ENCODE results near the gene RGS14.
"Not testable (repeated sequence)": the region's sequence is repeated elsewhere in the genome, so short reads cannot be mapped to it uniquely, and the experiment has no call there.

Gene RGS14

DNA sequence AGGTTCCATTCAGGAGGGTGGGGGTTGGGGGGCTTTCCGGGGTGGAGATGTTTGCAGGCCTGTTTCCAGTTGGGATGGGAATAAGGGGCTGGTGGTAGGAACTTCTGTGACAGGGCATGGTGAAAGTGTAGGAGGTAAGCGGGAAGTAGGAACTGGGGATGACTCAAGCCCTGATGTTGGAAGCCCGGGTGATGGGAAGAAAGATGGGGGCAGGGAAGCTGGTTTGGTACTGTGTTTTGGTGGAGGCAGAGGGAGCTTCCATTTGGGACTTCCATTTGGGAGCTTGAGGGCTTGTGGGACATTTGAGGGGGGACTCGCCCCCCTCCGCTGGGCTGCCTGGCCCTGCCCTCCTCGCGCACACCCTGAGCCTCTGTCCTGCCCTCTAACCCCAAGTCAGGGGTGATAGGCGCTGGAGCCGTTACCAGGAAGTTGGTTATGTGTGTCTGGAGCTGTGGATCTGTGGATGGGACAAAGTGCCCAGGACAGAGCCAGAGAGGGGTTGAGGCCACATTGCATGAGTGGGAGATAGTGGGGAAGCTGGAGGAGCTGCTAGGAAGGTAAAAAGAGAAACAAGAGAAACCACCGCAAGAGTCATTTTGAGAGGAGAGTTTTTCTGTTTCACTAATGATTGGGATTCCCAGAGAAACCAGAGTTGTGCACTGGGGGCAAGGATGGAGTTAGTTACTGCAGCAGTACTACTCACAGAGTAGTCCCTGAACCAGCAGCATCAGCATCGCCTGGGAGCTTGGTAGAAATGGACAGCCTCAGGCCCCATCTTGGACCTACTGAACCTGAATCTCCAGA is 6.6 kb downstream of the RGS14 start:
- DNase-seq (ENCODE audit: low read depth) = no peak

DNA sequence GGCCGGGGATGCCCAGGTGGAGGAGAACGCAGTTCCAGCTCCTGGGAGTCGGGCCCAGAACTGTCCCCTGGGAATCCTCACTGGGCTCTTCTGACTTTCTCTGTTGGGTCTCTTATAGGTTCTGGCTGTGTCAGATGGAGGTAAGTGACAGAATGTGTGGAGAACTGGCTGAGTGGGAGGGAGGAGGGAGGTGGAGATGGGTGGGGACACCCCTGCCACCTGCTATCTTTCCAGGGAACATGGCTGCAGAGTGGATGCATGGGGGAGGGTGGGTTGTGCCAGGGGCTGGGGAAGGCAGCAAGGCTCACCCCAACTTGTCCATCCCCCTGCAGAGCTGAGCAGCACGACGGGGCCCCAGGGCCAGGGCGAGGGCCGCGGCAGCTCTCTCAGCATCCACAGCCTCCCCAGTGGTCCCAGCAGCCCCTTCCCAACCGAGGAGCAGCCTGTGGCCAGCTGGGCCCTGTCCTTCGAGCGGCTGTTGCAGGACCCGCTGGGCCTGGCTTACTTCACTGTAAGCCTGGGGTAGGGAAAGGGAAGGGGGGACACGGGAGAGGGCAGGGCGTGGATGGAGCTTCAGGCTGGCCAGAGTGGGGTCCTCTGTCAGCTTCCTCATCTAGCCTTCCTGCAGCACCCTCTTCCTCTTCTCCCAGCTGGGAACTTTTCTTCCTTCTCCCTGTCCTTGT is 8.3 kb downstream of the RGS14 start:
- no peak for DNase-seq (ENCODE audit: low read depth)

DNA sequence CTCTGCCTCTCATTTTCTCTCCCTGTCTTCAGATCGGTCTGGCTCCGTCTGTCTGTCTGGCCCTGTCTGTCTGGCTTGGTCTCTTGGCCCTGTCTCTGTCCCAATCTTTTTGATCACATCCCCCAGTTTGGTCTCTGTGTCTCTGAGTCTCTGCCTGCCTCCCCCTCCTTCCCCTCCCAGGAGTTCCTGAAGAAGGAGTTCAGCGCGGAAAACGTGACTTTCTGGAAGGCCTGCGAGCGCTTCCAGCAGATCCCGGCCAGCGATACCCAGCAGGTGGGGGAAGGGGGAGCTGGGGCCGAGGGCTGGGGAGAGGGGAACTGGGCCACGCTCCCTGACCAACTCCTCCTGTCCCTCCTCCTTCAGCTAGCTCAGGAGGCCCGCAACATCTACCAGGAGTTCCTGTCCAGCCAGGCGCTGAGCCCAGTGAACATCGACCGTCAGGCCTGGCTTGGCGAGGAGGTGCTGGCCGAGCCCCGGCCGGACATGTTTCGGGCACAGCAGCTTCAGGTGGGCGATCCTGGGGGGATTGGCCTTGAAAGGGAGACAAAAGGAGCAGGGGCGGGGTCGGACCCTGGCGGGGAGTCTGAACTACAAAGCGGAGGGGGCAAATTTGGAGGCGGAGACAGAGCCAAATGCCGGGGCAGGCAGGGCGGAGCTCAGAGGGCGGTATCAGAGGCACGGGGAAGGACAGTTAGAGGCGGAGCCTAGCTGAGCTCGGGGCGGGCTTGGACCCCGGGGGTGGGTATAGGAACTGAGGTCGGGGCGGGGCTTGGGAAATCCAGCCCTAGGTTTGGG is 9.0 kb downstream of the RGS14 start:
- DNase-seq (ENCODE audit: low read depth) = no peak

DNA sequence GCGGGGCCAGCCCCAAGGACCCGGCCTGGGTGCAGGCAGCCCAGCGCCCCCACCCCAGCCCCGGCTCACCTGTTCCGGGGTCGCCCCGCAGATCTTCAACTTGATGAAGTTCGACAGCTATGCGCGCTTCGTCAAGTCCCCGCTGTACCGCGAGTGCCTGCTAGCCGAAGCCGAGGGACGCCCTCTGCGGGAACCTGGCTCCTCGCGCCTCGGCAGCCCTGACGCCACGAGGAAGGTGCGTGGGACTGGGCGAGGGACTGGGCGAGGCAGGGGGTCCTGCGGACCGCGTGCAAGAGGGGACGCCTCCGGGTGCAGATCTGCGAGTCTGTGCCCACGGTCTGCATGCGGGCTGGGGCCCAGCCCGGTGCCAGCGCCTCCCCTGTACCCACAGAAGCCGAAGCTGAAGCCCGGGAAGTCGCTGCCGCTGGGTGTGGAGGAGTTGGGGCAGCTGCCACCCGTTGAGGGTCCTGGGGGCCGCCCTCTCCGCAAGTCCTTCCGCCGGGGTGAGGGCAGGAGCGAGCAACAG is 9.7 kb downstream of the RGS14 start:
- DNase-seq (ENCODE audit: low read depth) = no peak

DNA sequence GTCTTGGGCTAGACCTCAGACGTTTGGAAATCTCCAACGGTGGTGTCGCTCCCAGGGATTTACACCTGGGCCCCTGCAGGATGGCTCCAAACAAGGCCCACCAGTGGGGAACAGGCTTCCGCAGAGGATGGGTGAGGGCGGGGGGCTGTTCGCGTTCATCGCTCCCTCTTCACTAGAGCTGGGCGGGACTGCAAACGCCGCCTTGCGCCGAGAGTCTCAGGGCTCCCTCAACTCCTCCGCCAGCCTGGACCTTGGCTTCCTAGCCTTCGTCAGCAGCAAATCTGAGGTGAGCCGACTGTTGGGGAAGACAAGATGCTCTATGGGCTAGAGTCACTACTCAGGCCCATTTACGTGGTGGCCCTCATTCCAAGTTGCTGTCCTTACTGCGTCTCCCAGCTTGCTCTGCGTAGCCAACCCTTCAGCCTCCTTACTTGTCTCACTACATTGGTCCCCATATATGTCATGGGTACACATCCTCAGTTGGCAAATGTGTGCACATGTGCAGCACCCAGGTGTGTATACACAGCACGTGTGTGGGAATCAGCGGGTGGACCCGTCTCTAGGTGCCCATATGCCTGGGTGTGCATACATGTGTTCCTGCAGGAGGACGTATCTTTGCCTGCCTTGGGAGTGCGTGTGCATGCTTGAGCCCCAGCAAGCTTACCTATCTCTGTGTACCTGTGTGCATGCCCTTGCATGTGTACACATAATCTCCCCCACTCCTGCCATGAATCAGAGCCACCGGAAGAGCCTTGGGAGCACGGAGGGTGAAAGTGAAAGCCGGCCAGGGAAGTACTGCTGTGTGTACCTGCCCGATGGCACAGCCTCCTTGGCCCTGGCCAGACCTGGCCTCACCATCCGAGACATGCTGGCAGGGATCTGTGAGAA is 10.5 kb downstream of the RGS14 start:
- DNase-seq (ENCODE audit: low read depth) = no peak

DNA sequence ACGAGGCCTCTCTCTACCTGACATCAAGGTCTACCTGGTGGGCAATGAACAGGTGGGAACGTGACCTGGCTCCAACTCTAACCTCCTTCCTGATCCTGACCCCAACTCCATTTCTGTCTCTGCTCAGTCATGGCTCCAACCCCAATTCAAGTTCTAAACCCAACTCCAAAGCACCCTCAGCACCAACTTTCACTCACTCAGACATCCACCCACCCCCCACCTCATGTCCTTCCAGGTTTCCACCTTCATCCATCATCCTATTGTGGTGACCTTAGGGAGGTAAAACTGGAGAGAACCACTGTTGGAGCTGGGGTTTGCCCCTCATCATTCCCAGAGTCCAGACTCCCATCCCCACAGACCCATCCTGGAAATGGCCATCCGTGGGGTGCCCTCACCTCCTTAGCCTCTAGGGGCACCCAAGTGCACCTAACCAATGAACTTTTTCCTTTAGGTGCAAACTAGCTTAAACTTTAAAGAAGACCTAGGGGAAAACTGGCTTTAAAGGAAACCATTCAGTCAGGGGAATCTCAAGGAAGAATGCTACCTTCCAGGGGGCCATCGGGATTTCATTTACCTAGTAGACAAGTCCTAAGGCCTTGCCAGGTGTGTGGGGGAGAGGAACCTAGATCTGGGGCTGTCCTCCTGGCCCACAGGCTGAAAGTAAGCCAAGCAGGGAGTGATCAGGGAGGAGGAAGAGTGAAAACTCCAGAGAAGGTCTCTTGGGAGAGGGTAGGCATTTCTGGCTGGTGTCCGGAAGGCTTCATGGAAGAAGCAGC is 11.3 kb downstream of the RGS14 start:
- DNase-seq (ENCODE audit: low read depth) = no peak

DNA sequence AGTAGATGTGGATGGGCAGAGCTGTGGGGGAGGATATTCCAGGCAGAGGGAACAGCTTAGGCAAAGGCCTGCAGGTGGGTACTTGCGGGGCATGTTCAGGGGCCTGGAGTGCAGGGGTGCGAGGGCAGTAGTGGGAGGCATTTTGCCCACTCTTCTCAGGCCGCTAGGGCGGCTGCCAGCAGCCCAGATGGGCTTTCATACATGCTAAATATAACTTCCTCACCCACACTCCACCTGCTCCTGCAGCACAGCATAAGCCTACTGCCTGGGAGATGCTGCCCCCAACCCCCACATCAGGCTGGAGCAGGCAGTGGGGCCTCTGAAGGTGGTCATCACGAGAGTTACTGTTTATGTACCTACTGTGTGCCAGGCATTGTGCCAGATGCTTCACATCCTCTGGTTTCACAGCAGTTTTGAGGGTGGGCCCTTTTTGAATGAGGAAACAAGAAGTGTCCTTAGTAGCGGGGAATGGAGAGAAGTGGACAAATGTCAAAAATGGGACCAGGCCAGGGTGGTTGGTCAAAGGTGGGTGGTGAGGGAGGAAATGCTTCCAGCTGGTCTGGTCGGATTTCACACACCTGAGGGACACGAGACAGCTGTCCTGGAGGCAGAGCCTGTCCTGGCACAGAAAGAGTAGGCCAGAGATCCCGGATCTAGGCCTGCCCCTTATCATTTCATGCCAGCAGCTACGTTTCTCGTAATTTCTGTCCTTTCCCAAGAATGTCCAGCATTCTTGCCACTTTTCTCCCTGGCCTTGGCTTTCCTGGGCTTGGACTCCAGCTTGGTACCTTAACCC is 12.1 kb downstream of the RGS14 start:
- no peak for DNase-seq (ENCODE audit: low read depth)

DNA sequence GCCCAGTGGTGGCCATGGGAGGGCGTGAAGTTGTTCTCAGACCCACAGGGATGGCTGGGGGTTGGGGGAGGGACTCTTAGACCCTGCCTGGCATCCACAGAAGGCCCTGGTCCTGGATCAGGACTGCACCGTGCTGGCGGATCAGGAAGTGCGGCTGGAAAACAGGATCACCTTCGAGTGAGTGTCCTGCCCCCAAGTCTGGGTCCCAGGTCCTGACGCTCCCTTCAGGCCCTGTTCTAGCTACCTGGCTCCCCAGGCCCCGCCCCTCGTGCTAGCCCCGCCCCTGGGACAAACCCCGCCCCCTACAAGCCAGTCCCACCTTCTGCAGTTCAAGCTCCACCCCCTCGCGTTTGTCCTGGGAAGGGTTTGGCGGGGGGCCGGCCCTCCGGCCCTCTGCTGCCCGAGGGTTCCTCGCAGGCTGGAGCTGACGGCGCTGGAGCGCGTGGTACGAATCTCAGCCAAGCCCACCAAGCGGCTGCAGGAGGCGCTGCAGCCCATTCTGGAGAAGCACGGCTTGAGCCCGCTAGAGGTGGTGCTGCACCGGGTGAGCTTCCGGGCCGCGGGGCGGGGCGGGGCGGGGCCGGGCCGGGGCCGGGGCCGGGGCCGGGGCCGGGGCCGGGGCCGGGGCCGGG is 12.9 kb downstream of the RGS14 start:
- DNase-seq (ENCODE audit: low read depth) = no peak

DNA sequence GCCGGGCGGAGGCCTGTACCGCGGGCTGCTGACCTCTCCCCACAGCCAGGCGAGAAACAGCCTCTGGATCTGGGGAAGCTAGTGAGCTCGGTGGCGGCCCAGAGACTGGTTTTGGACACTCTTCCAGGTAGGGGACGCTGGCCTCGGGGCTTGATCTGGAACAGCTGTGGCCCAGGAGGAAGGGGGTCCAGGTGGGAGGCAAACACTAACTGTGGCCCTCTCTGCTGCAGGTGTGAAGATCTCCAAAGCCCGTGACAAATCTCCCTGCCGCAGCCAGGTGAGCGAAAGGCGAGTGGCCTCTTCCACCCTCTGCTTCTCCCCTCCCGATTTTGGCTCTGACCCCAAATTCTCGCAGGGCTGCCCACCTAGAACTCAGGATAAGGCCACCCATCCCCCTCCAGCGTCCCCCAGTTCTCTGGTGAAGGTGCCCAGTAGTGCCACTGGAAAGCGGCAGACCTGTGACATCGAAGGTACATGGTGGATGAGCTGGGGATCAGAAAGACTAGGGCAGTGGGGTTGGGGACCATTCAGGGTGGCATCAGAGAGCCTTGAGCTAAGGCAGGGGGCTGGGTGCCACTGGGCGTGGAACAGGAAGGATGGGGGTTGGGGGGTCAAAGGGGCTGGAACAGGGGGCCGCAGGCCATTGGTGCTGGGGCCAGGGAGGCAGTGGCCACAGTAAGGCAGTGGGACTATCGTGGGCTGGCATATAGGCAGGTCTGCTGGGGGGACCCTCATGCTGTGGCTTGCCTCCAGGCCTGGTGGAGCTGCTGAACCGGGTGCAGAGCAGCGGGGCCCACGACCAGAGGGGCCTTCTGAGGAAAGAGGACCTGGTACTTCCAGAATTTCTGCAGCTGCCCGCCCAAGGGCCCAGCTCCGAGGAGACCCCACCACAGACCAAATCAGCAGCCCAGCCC is 13.7 kb downstream of the RGS14 start:
- DNase-seq (ENCODE audit: low read depth) = no peak

DNA sequence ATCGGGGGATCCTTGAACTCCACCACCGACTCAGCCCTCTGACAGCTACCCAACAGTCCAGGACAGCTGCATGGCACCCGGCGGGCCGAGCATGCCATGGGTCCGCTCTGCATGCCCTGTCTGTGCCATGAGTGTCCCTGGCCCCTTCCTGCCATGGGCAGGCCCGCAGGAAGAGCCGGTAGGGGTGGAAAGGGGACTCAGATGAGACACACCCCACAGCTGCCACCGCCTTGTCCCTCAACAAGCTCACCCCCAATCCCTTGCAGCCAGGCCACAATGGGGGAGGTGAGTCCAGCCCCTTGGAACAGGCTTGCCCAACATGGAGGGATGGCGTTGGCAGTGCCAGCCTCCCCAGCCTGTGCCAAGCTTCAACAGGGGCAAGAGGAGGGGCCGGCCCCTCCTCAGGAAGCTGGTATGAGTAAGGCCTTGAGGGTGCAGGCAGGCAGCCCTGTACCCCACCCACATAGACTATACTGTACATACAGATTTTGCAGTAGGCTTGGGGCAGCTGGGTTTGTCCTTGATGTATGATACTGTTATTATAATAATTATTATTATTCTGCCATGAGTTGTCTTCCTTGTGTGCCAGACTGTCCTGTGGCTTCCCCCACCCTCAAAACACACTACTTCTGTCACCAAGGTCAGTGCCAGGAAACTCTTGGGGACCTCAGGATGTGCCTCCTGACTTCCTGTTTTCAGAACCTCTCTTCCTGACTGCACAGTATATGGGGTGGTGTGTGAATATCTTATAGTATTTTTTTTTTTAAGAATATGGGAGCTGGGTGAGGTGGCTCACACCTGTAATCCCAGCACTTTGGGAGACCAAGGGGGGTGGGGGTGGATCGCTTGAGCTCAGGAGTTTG is 14.5 kb downstream of the RGS14 start:
- no peak for DNase-seq (ENCODE audit: low read depth)

DNA sequence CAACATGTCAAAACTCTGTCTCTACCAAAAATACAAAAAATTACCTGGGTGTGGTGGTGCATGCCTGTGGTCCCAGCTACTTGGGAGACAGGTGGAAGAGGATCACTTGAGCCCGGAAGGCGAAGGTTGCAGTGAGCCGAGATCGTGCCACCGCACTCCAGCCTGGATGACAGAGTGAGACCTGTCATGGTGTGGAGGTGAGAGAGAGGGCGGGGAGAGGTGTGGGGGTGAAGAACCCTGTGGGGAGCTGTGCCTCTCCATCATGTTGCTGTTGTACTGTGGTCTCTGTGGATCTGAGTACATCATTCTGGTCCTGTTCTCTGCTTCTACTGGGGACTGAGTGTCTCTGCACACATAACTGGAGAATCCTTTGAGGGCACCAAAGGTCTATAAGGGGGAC is 15.2 kb downstream of the RGS14 start:
- no peak for DNase-seq (ENCODE audit: low read depth)

DNA sequence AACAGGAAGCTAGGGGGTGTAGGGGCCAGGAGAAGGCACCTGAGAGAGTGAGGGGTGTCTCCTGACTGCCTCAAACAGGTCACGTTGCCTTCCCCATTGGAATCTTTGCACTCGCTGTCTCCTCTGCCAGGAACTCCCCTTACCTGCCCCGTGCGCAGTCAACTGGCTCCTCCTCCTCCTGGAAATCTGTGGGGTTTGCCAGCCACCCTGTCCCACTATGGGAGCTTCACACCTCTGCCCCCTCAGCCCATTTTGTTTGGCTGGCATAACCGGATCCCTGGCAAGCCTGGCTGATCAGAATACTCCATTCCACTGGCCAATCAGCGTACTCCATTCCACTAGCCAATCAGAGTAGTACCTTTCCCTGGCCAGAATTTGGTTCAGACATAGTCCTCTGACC is 16.1 kb downstream of the RGS14 start:
- DNase-seq (ENCODE audit: low read depth) = no peak

DNA sequence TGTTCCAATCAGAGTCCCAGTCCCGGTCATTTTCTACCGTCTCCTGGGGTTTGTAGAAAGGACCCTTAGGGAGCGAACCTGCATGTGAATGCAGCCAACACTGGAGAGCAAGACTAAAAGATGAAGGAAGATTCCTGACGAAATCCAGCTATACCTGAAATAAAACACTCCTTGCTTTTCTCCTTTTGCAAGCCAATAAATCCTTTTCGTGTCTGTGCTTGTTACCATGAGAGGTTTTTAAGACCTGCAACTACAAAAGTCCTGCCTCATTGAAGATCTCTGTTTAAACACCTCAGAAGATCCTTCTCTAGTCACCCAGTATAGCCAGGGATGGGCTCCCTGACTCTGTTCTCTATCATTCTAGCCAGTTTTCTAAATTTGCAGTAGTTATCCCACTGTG is 16.5 kb downstream of the RGS14 start:
- no peak for DNase-seq (ENCODE audit: low read depth)

DNA sequence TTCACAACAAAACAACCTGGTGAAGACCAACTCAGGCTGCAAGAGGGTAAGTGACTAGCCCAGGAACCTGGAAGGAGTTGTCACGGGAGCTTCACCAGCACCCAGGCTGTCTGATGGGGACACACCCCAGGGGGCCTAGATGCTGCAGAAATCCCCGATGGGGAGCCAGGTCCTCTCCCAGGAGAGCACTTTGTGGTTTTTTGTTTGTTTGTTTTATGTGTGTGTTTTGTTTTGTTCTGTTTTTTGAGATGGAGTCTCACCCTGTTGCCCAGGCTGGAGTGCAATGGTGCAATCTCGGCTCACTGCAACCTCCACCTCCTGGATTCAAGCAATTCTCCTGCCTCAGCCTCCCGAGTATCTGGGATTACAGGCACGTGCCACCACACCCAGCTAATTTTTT is 17.8 kb downstream of the RGS14 start:
- DNase-seq (ENCODE audit: low read depth) = not testable (repeated sequence)

DNA sequence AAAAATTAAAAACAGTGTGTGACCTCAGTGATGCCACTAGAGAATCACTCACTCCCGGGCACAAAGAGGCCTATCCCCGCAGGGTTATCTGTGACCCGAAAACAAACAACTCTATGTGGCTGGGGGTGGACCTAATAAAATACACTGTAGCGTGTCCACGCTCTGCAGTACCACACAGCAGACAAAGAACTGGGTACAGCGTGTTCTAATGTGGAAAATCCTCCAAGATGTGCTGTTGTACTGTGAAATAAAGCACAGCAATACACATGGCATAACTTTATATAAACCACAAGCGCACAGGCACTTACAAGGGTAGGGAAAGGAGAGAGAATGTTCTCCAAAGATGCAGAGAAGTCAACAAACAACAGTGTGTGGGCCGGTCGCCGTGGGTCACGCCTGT is 18.4 kb downstream of the RGS14 start:
- DNase-seq (ENCODE audit: low read depth) = no peak

DNA sequence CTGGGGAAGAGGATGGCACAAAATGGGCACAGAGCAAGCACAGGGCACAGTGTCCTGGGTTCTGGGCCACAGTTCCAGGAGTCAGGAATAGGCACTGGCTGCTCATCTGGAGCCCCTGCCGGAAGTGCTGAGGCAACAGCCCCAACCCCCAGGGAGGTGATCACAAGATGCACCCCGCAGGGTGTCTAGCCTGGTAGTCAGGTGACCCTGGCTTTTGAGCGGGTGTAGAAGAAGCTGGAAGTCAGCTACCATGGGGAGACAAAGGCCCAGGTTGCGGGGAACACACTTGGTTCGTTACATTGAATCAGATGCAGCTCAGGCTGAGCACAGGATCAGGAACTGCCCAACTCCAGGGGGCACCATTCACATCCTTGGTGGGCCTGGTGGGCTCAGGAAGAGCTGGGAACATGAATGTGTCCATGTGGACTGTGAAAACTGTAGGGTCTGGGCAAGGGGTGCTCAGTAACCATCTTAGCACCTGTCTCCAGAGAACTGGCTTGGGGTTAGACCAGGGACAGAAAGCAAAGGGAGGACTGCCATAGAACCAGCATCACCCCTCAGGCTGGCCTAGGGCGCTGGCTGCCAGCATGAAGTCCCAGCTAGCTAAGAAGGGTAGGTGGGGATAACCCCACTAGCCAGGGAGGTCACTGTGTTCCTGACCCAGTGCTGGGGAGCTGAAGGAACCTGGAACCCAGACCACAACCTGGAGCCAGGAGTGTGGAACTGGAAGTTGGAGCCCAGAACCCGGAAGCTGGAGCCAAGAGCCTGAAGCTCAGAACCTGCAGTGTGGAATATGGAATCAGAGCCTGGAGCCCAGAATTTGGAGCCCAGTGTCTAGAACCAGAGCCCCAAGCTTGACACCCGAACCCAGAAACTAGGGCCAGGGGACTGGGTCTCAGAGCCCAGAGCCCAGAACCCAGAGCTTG is 20.4 kb downstream of the RGS14 start:
- no peak for DNase-seq (ENCODE audit: low read depth)

All from T follicular helper cell (primary cell).